Amniotic stem cell (primary cell): ENCODE measurements around the gene HELZ.

Experiments used
- DNase-seq: peaks from one replicate; lab custom pipeline; 2025; lab: John Stamatoyannopoulos, UW

HELZ gene

DNA sequence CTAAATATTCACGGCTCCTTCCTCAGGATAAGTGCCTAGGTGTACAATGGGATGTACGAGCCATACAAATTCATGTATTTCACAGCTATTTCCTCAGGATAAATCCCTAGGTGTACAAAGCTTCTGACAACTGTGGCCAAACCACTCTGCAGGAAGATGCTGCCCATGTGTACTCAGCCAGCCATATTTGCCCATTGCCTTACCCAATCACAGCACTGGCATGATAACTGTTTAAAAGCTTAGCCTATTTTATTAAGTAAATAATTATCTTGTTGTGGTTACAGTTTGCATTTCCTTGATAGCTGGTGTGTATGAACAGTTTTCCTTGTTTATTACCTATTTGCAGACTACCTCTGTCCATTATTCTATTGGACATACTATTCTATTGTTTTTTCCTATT lies 165.5 kb downstream of the HELZ start:
- DNase-seq = no peak

DNA sequence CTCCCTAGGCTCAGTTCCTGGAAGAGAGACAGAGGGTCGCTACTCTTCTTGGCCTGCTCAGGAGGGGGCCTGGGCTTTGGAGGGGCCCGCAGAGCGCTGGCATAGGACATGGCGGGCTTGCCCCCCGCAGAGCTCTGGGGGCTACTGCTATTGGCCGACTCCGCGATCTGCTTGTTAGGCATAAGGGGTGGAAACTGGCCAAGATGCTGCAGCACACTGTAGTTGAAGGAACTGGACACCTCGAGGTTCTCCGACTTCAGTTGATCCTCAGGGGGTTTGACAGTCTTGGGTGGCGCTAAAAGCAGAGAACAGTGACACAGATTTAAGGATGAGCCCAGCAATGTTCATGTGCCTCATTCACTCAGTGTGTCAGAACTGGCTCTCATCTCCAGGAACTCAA lies 166.7 kb downstream of the HELZ start:
- no peak for DNase-seq

DNA sequence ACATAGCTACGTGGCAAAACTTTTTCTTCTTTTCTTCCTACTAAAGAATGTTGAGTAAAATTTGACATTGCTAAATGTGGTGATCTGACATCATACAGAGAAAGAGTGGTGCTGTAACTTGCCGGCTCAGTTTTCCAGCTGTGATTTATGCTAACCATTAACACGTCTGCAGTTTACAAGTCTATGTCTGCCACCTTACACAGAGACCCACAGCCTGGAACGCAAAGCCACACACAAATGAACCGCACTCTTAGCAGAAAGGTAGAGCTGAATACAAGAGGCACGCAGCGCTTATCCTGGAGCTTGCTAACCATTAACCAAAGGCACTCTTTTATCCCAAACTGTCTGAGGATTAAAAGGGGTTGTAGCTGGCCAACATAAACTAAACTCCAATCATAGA lies 168.7 kb downstream of the HELZ start:
- DNase-seq = no peak

DNA sequence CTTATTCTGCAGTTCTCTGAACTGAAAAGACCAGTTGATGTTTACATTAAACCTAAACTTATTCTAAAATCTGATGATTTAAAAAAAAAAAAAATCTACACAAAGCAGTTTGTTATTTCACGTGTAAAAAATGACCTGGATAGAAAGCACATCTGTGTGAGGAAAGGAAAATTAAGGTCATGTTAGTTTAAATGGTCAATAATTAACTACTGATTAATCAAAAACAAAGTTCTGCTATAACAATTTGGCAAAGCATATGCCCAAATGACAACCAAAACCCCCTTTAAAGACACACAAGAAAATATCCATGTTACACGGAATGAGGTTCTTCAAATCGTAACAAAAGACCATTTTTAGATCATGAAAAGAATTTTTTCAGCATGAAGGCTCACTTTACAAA lies 170.2 kb downstream of the HELZ start:
- no peak for DNase-seq

DNA sequence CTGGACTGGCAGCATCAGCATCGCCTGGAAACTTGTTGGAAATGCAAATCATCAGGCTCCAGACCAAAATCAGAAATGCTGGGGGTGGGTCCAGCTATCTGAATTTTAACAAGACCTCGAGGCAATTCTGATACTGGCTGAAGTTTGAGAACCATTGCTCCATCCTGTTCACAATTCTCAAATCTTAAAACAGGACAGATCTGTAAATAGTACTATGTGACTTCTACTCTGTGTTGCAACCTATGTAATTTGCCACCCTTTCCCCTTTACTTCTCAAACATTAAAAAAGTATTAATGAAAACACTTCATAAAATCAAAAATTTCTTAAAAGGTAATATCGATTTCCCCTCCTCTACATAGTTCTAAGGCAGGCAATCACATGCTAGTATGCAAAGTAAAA lies 172.1 kb downstream of the HELZ start:
- DNase-seq = no peak

DNA sequence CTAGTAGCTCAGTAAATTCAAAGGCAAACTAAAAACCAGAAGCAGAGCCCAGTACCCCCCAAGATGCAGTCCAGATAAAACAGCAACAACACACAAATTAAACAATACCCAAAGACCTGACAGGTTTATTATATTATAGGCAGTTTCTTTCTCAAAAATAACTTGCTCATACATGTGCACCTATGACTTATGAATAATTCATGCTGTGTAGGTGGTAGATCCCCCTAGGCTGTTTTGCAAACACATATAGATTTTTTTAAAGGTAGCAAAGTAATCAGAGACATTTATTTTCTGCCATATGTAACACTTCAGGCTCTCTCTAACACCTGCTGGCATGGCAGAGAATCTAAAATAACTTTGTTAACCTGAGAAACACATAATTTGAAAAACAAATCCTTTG lies 173.4 kb downstream of the HELZ start:
- no peak for DNase-seq

DNA sequence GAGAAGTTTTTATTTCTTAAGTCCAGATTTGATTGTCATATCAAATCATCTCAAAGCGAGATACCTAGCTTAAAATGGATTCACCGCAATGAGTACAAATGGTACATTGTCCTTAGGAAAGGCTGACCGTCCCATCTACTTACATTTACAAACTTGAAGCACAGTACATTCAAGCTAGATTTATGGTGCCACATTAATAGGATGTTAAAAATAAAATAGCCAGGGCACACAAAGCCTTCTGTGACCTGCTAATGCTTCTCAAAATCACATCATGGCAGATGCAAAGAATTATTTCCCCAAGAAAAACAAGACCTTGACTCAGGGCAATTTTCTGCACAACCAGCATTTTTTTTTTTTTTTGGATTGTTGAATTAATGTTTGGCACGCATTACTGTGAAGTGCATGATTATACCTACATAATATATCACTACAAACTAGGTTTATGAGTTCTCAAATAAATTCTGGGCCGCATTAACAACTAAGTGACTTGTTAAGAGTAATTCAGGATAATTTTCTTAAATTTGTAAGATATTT lies 175.3 kb downstream of the HELZ start:
- DNase-seq = no peak

DNA sequence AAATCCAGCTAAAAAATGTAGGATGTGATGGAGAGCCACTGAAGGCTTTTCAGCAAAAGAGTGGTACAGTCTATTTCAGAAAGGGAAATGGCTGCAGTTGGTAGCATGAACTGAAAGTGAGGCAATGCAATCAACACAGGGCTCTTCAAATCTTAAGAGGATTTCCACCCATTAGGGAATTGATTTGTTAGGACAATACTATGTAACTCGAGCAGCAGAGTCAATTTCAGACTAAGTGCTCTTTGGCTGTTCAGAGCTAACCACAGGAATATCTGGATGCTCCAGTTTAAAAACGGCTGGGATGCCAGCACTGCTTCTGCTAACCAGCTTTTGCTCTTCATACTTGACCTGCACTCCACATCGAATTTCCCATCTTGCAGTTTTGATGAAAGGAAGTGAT lies 176.0 kb downstream of the HELZ start:
- no peak for DNase-seq

DNA sequence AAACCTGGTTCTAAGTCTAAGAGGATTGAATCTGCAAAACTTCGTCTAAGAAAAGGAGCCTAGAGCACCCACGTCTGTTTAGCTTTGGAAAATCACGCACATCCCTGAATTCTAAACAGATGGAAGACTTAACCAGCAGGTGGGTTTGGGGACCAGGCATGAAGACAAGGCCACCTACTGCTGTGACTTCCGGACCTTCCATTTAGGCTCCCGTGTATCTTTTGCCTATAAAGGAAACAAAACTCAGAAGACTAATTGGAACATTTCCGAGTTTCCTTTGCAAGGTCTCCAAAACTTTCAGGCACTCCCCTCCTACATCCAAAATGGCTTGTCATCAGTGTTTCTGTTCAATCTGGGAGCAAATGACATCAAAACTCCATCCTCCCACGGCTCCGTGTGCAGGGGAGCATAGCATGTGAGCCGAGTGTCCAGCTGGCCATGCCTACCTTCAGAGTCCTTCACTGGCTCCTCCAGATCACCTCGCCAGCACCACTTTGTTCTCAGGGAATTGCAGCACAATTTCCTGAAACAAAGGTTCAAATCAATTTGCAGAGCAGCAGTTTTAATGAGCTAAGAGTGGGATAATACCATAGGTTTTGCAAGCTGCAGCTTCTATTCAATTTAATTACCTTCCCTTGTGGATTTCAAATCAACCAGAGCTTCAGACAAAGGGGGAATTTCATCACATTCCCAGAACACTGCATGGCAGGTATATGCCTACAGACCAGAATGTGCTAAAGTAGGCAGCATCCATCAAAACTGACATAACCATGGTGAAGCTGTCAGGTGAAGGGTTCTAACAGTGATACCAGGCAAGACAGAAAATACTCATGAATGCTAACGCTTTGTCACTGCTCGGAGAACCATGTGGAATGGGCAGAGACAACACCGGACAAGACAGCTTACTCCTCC lies 177.2 kb downstream of the HELZ start:
- no peak for DNase-seq

DNA sequence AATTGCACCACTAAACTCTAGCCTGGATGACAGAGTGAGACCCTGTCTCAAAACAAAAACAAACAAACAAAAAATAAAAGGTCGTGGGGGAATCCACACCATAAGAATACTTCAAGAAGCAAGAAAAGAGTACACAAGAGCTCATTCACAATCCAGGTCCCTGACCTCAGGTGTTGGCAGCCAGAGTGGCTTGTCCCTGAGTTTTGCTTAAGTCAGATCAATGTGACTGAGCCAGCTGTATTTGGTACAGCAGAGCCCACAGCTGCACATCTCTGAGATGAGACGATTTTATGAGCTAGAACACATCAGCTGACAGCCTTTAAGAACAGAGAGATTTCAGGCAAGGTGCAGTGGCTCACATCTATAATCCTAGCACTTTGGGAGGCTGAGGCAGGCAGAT lies 178.3 kb downstream of the HELZ start:
- no peak for DNase-seq

DNA sequence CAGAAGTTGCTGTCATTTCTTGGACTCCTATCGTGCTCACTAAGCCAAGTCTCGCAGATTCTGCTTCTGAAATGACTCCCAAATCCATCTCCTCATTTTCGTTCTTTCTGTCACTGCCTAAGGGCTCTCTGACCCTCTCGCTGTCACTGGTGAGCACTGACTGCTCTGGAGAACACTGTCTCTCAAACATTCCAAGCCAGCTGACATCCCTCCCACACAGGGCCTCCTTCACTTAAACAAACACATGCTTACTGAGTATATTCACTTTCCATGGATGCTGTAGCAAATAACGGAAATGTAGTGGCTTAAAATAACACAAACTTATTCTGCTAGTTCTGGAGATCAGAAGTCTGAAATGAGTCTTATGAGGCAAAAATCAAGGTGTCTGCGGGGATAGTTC lies 181.9 kb downstream of the HELZ start:
- DNase-seq = no peak

DNA sequence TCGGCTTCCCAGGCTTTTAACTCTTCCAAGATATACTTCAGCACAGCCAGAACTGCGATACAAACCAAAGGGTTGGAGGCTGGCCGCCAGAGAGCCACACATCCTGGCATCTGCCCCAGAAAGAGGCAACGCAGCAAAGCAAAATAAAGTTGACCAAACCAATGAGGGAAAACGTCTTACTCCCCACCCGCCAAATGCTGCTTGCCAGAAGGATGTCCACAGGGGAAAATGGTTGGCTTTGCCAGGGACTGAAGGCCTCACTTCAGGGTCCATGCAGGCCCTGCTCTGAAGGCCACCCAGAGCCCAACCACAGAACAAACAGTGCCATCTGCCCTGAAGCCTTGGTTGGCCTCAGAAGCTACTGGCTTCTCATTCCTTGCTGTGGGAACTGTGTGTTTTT lies 185.6 kb downstream of the HELZ start:
- DNase-seq = no peak

DNA sequence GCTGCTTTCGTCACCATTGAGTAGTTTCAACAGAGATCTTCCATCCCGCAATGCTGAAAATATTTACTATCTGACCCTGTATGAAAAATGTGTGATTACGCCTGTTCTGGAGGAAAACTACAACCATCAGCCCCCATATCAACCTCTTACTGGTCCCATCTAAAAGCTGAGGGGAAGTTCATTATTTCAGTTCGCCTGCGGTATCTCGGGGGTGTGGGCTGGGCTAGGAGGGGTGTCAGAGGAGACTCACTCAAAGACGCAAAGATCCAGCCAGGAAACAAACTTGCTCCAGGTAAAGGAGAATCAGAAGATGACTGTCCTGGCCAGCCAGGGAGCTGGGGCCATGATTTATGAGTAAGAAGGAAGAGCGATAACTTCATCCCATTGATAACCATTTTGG lies 187.0 kb downstream of the HELZ start:
- no peak for DNase-seq

DNA sequence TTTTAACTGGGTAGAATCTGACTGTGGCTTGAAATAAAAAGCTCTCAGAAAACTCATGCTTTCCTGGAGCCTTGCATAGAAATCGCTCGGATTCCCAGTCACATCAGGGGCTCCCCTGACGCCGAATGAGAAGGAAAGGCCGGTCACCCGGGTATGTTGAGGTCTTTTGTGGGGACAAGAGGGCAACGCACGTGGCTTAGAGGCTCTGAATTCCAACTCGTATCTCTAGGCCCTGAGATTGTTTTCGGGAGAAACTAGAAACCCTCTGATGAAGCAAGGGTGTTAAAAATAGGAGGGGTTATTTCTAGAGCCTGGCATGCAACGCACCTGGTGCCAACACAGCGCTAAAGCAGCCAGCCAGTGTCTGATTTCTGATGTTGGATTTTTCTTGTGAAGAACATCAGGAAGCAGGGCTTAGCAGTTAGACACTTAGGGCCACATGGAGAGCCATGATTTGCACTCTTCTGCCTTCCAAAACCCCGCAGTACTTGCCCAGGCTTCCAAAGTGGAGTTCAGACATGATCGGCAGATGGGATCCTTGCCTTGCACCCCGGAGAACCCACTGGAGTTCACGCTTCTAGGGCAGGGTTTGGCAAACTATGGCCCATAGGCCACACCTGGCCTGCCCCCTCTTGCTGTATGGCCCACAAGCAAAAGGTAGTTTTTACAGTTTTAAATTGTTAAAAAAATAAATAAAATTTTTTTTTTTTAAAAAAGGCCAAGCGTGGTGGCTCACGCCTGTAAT lies 188.1 kb downstream of the HELZ start:
- DNase-seq = no peak

DNA sequence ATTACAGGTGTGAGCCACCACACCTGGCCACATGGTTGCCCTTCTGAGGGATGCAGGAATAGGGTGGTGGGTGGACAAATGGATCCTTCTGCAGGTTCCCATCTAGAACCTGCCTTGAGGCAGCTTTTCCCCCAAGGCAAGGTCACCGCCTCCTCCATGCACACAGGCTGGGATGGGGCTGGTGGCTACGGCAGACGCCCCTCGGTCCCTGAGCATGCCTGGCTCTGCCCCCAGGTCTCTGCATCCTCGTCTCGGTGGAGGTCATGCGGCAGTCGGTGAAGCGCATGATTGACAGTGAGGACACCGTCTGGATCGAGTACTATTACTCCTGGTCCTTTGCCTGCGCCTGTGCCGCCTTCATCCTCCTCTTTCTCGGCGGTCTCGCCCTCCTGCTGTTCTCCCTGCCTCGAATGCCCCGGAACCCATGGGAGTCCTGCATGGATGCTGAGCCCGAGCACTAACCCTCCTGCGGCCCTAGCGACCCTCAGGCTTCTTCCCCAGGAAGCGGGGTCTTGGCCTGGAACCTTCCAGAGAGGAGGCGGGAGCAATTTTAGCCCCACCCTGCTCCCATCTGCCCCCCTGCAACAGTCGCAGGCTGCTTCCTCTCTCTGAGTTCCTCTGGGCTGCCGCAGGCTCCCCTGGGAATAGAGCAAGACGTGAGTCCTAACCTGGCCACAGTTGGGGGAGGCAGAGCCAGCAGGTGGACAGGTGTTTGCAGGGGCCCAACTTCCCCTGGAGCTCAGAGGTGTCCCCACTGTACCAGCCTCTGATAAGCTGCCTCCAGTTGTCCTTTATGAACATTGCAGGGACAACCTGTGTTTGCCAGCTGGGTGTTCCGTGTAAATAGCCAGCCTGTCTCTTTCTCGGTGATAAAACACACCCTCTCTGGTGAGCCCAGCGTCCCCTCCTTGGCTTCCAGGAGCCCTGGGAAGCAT lies 188.9 kb downstream of the HELZ start:
- no peak for DNase-seq

DNA sequence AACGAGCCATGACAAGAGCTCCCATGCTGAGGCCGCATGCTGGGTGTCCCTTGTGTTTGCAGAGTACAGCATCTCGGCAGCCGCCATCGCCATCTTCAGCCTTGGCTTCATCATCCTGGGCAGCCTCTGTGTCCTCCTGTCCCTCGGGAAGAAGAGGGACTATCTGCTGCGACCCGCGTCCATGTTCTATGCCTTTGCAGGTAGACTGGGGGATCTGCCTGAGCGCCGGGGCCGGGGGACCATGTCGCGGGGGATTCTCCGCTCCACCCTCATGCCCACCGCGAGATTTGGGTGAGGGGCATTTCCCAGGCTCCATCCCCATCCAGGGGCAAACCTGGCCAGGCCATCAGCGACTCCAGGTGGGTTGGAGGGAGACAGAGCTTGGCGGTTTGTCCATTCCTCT lies 190.0 kb downstream of the HELZ start:
- no peak for DNase-seq

DNA sequence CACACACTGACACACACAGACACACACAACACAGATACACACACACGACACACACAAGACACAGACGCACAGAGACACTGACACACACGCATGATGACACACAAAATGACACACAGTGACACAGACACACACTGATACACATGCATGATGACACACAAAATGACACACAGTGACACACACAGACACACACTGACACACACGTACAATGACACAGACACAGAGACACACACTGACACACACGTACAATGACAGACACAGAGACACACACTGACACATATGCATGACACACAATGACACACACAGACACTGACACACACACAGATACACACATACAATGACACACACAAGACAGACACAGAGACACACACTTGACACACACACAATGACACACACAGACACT lies 190.4 kb downstream of the HELZ start:
- DNase-seq = no peak

DNA sequence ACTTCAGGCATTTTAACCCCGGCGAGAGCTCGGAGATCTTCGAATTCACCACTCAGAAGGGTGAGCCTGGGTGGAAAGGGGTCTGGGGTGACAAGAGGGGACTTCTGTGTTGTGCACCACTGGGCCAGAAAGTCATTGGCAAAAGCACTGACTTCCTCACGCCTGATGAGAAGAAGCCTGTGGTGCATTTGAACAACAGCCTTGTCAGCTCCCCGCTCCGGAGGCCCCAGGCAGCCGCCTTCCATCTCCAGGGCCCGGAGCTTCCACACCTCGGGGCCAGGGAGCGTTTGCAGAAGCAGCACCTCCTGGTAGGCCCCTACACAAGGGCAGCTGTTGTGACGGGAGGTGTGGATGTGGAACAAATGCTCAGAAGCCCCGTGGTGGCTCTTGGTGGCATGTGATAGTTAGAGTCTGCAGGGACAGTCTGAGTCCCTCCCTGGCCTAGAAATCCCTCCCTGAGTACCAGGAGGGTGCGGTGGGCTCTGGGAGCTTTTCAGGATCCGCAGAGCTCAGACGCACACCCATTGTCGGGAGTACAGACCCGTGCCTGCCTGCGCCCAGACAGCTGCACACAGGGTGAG lies 190.9 kb downstream of the HELZ start:
- no peak for DNase-seq

DNA sequence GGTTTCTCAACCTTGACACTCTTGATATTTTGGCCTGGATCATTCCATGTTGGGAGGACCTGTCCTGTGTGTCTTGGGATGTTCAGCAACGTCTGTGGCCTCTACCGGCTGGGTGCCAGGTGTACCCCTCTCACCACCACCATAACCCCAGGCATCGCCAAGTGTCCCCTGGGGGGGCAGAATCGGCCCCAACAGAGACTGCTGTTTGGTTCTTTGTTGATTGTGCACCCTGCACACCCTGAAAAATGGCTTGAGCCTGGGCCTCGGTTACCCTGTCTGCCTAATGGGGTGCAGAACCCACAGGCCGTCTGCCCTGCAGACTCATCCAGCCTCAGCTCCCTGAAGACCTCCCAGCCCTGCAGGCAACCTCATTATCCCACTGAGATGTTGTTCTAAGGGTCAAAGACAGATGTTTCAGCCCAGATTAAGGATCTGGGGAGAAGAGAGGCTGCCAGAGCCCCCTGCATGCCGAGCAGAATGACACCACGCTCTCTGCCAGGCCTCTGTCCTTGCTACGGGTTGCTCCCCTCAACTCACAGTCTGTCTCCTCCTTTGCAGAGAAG lies 191.5 kb downstream of the HELZ start:
- no peak for DNase-seq

DNA sequence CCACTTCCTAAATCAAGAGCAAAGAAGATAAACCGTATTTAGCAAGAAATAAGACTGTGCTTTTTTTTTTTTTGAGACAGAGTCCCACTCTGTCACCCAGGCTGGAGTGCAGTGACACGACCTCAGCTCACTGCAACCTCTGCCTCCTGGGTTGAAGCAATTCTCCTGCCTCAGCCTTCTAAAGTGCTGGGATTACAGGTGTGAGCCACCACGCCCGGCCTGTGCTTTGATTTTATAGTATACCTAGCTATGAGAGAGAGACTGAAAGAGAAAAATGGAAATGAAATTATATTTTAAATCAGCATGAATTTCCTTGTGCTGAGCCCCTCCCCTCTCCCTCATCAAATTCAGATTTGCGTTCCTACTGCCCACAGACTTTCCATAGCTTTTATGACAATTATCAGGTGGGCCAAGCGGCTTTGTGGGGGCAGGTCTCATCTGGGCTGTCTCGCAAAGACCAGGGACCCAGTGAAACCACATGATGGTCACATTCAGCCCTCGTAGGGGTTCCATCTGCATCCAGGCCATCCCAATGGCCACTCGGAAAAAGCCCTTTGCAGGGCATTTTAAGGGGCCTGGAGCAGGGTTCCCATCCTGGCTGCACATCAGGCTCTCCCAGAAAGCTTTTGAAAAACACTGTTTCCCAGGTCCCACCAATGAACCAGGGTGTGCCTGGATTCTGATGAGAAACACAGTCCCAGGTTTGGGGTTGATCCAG lies 192.1 kb downstream of the HELZ start:
- DNase-seq = no peak

DNA sequence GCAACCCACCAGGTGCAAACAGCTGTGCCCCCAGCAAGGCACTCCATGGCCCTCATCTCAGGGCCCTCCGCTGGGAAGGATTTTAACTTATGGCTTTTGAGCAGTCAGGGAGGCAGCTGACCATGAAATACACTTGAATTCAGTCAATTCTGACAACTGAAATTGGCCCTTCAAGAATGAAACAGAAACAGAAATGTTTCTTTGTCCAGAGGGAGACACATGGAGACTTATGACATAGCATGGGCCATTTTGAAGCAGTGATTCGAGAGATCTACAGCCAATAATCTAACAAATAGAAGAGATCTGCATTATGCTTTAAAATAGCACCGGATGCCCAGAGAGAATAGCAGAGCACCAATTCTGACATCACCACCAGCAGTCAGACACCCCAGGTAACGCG lies 193.2 kb downstream of the HELZ start:
- DNase-seq = no peak
